Naive B cell (primary cell): ENCODE measurements around the gene USH1G. TPM values are rescaled to one million over a fixed set of nuclear protein-coding genes. Genes with fewer than 3 reads are reported as not detected.

Source experiments
- ATAC-seq, 2 donors: fragments of 150-1000 bp; cut with Tn5 transposase; 2 replicates each; pipeline ENCODE4 v1.10.0; 2021; ENCODE audit warnings: low read depth in 2 of 2, mild to moderate bottlenecking in 2 of 2, moderate library complexity in 2 of 2
- DNase-seq: peaks from one replicate; pipeline ENCODE4 v3.0.0; 2022
- H3K27ac Mint-ChIP-seq, 6 donors: one replicate each; pipeline ENCODE4 v1.8.0; 2020 to 2022; ENCODE audit warnings: mild to moderate bottlenecking in 6 of 6, mixed read lengths in 6 of 6, moderate library complexity in 5 of 6, inconsistent platforms in 2 of 6
- H3K27me3 Mint-ChIP-seq, 3 donors: one replicate each; pipeline ENCODE4 v1.8.0; 2021 to 2022; ENCODE audit warnings: mixed read lengths in 3 of 3, mild to moderate bottlenecking in 1 of 3
- H3K36me3 Mint-ChIP-seq, 2 donors: one replicate each; pipeline ENCODE4 v1.8.0; 2020 to 2022; ENCODE audit warnings: mixed read lengths in 2 of 2, inconsistent platforms in 1 of 2, mild to moderate bottlenecking in 1 of 2
- H3K4me1 Mint-ChIP-seq, 3 donors: one replicate each; pipeline ENCODE4 v1.8.0; 2020 to 2022; ENCODE audit warnings: mixed read lengths in 3 of 3, inconsistent platforms in 1 of 3, mild to moderate bottlenecking in 1 of 3, moderate library complexity in 1 of 3
- H3K4me3 Mint-ChIP-seq, 8 donors: one replicate each; pipeline ENCODE4 v1.8.0; 2020 to 2022; ENCODE audit warnings: mild to moderate bottlenecking in 8 of 8, mixed read lengths in 8 of 8, moderate library complexity in 8 of 8, inconsistent platforms in 2 of 8
- H3K9me3 Mint-ChIP-seq, 7 donors: one replicate each; pipeline ENCODE4 v1.8.0; 2020 to 2022; ENCODE audit warnings: mixed read lengths in 7 of 7, mild to moderate bottlenecking in 5 of 7, inconsistent platforms in 2 of 7, moderate library complexity in 1 of 7
- polyA plus RNA-seq, 6 donors: library from polyadenylated mRNA; unstranded; fragments of 300-500 nt; fragmentation: Illumina TruSeq; gene quantifications; one replicate each; pipeline ENCODE4 v1.2.3, GENCODE V29; 2021; ENCODE audit warnings: low read depth in 6 of 6

USH1G gene
- polyA plus RNA-seq, 6 donors from 2014 or later: not detected

DNA sequence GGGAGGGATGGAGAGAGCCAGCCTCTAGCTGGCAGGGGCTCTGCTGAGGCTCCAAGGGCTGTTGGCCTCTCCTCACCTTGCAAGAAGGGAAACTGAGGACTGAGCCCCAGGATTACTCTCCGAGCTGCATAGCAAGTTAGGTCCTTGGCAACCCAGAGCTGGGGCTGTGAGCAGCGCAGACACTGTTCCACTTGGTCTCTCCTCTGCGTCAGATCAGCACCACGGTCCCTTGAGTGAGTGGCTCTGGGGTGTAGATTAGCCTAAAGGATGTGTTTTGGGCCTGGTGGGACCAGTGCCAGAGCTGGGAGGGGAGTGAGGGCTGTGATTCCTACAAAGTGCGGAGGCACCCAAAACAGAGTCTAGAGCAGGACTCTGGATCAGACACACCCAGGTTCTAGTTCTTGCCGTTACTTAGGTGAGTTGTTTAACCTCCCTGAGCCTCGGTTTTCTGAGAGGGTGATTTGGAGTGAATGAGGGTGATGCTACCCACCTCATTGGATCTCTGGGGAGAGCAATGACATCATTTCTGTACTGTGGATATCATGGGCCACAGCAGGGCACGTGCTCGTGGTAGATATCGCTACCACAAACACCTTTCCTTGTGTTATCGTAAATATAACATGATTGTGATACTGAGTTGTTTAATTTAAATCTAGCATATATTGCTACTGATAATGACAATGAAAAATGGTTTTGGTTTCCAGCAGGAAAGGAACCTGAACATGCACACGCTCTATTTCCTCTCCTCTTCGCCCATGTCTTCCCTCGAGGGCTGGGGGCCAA is 21.5 kb downstream of the USH1G start:
- DNase-seq (no peak), ATAC-seq (no peak)
- no peaks in the 10 kb centered on the region for H3K4me1 Mint-ChIP-seq
- H3K27ac Mint-ChIP-seq: no peak overlapping the region
- H3K36me3 Mint-ChIP-seq: no peaks in the 10 kb centered on the region
- no peaks in the 10 kb centered on the region for H3K9me3 Mint-ChIP-seq
- peaks cover 28 to 73% (median 57%) of the 10 kb centered on the region in 3 donors for H3K27me3 Mint-ChIP-seq
- H3K4me3 Mint-ChIP-seq: no peak overlapping the region

DNA sequence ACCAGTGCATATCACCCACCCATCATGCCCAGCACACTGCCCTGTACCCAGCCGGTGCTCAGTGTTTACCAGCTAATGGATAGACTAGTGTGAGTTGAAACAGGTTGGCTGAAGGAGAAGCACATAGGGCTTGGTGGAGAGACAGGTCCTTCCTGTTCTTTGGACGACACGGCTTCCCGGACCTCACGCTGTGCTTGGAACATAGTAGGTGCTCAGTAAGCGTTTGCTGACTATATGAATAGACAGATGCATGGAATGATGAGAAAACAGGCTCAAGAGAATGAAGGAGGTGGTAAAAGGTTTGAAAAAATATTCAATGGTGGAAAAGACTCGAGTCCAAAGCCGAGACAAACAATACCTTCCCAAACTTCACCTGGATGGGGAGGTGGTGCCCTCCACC is 22.8 kb downstream of the USH1G start:
- DNase-seq: no peak
- no peak for ATAC-seq
- Mint-ChIP-seq H3K36me3 (no peaks in the 10 kb centered on the region), H3K27me3 (peaks cover 35 to 81% (median 64%) of the 10 kb centered on the region in 3 donors), H3K4me1 (no peaks in the 10 kb centered on the region), H3K27ac (no peak overlapping the region), H3K9me3 (no peaks in the 10 kb centered on the region), H3K4me3 (no peak overlapping the region)

DNA sequence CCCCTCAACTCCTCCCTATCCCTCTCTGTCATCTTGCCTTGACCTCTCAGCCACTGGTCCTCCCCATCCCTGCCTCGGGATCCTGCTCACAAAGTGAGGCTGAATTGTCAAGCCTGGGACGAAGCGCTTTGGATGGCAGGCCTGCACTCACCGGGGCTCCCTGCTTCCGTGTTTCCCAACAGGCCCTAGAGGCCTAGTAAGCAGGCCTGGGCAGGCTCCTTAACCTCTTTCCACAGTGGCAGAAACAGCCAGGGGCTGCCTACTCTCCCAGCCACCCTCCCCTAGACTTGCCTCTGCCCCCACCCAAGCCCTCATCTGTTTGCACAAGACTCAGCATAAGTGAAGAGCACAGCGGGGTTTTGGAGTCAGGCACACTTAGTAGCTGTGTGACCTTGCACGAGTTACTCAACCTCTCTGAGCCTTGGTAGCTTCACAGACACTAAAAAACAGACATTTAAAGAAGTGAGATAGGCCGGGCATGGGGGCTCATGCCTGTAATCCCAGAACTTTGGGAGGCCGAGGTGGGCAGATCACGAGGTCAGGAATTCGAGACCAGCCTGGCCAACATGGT is 24.6 kb downstream of the USH1G start:
- no peak overlapping the region for H3K4me3 Mint-ChIP-seq
- peaks cover 3 to 8% (median 8%) of the 10 kb centered on the region in 3 donors for H3K4me1 Mint-ChIP-seq
- peaks cover 0 to 10% of the 10 kb centered on the region in 2 donors for H3K36me3 Mint-ChIP-seq
- H3K27me3 Mint-ChIP-seq: peaks cover 45 to 83% (median 75%) of the 10 kb centered on the region in 3 donors
- H3K9me3 Mint-ChIP-seq: no peaks in the 10 kb centered on the region
- H3K27ac Mint-ChIP-seq: peak overlapping the region in 2 of 6 donors; percentile 33 to 70
- ATAC-seq (no peak), DNase-seq (no peak)

DNA sequence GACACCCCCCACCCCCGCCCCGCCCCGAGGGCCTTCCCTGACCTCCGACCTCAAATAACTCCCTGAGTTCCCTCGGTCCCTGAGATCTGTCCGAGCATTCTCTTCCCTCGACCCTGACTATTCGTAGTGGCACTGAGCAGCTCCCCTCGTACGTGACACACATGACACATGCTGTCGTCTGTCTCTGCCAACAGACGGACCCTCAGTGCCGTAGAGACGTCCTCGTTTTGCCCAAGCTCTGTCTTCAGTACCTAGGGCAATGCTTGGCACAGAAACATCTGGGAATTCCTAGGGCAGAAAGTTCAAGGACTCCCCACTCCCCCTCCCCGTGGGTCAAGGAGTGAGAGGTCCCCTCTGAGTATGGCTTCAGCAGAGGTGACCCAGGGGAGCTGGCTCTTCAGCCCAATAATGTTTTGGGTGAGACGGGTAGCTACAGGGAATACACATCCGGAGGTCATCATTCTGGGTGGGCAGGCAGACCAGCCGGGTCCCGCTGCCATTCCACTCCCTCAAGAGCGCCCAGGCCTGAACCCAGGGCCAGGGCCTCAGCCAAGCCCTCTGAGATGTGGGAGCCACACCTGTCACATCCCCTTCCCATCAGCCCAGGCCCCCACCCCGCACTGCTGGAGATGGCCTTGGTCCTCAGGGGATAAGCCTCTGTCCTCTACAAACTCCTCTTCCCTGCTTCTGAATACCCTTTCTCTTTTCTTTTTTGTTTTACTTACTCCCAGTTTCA is 29.0 kb downstream of the USH1G start:
- H3K4me1 Mint-ChIP-seq: peaks cover 8 to 18% (median 8%) of the 10 kb centered on the region in 3 donors
- H3K9me3 Mint-ChIP-seq: no peaks in the 10 kb centered on the region
- ATAC-seq: no peak
- no peak for DNase-seq
- H3K27ac Mint-ChIP-seq: peak overlapping the region in 1 of 6 donors; percentile 19
- peaks cover 0 to 10% of the 10 kb centered on the region in 2 donors for H3K36me3 Mint-ChIP-seq
- peak overlapping the region in 7 of 8 donors; percentile 50 to 79 (median 72) for H3K4me3 Mint-ChIP-seq
- H3K27me3 Mint-ChIP-seq: peaks cover 48 to 79% (median 56%) of the 10 kb centered on the region in 3 donors

DNA sequence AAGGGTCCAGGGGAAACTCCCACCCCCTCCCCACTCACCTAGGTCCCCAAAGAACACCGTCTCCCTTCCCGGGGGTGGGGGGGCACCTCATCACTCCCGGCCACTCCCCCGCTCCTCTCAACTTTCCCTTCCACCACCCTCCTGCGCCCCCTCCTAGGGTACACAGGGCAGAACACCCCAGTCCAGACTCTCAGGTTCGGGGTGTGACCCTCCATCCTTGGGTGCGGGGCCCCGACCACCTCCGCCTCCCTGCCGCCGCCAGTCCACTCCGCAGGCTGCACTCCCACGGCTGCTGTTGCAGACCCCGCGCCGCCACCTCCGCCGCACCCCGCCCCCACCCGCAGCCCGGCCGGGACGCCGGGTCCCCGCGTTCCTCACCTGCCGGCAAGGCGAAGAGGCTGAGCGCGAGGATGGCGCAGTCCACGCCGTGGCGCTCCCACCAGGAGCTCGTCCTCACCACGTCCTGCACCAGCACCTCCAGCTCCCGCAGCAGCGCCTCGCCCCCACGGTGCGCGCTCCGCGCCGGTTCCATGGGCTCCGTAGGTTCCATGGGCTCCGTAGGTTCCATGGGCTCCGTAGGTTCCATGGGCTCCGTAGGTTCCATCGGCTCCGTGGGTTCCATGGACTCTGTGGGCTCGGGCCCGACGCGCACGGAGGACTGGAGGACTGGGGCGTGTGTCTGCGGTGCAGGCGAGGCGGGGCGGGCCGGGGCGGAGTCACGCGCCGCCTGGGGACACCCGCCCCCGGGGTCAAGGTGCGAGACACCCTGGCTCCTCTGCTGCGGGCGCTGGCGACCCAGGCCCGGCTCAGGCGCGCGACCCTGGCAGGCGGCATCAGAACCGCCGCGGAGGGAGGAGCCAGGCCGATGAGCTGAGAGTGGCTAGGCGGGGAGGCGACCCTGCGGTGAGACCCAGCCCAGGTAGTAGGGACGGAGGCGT is 29.8 kb downstream of the USH1G start, which contains the start of gene FADS6:
Gene FADS6 (minus strand): TSS at position 660 of the 938 bp plus-strand sequence. CDS start 38 bp downstream, at position 622.
- DNase-seq (no peak), ATAC-seq (peak in 1 of 2 donors; percentile 30)
- peaks cover 8 to 18% (median 8%) of the 10 kb centered on the region in 3 donors for H3K4me1 Mint-ChIP-seq
- no peaks in the 10 kb centered on the region for H3K9me3 Mint-ChIP-seq
- peak within 1 kb of the TSS in 2 of 6 donors; percentile 15 to 19 for H3K27ac Mint-ChIP-seq
- H3K27me3 Mint-ChIP-seq: peaks cover 47 to 81% (median 58%) of the 10 kb centered on the region in 3 donors
- peaks cover 0 to 10% of the 10 kb centered on the region in 2 donors for H3K36me3 Mint-ChIP-seq
- peak within 1 kb of the TSS in 7 of 8 donors; percentile 50 to 79 (median 72) for H3K4me3 Mint-ChIP-seq

DNA sequence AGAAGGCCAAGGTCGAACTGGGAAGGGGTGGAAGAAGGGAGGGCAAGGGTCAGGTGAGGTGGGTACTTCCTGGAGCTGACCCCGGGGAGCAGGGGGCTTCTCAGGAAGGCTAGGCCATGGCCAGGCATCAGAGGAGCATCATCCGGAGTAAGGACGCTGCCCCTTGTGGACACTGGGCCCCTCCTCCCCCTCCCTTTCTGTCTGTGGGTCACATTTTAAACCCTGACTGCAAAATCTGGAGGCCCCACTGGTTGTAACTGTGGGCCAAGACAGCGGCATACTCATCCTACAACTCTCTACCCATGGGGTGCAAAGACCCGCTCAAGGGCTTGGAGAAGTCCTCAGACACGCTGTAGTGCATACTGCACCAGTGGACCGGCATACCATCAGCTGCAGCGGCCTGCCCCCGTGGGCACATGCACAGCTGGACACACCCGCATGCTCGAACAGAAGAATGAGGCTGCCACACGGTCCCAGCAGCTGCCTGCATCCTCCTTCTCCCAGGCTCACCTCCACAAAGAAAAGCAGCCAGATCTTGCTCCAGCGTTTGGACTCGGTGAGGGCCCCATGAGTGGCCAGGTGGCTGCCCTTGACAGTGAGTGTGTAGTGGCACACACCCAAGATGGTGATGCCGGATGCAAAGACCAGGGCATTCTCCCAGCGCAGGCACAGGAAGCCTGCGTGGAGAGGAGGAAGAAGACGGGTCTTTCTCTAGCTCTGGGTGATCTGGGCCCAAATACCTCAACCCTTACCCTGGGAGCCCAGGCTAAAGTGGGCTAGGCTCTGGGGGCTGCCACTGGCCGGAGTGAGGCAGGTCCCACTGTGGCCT is 30.8 kb downstream of the USH1G start:
- Mint-ChIP-seq H3K36me3 (peaks cover 0 to 10% of the 10 kb centered on the region in 2 donors), H3K27me3 (peaks cover 49 to 81% (median 53%) of the 10 kb centered on the region in 3 donors)
- ATAC-seq: no peak

DNA sequence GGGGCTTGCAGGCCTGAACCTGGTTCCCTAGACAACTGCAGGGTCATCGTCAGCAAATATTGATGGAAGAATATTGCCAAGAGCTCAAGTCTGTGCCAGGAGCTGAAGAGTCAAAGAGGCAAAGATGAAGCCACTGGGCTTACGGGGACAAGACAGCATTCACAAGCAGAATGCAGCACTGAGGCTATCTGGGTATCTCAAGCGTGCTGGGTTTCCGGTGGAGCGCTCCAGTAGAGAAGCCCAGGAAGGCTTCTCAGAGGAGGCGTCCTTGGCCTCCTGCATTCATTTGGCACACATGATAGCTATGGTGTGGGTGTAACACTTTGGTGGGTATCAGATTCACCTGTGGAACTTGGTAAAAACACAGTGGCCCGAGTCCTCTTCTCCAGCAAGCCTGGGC is 32.5 kb downstream of the USH1G start:
- no peak for ATAC-seq
- H3K27ac Mint-ChIP-seq: no peak overlapping the region
- peaks cover 0 to 10% of the 10 kb centered on the region in 2 donors for H3K36me3 Mint-ChIP-seq
- no peak for DNase-seq
- H3K27me3 Mint-ChIP-seq: peaks cover 46 to 78% (median 52%) of the 10 kb centered on the region in 3 donors
- H3K4me1 Mint-ChIP-seq: peaks cover 8 to 18% (median 8%) of the 10 kb centered on the region in 3 donors
- H3K4me3 Mint-ChIP-seq: no peak overlapping the region
- peaks cover 0 to 2% (median 0%) of the 10 kb centered on the region in 7 donors for H3K9me3 Mint-ChIP-seq

More for the DNA sequence above, 30.8 kb downstream of the USH1G start:
- Mint-ChIP-seq H3K9me3 (no peaks in the 10 kb centered on the region), H3K27ac (peak overlapping the region in 1 of 6 donors; percentile 31), H3K4me3 (peak overlapping the region in 3 of 8 donors; percentile 15 to 55 (median 32)), H3K4me1 (peaks cover 8 to 18% (median 8%) of the 10 kb centered on the region in 3 donors)
- no peak for DNase-seq

DNA sequence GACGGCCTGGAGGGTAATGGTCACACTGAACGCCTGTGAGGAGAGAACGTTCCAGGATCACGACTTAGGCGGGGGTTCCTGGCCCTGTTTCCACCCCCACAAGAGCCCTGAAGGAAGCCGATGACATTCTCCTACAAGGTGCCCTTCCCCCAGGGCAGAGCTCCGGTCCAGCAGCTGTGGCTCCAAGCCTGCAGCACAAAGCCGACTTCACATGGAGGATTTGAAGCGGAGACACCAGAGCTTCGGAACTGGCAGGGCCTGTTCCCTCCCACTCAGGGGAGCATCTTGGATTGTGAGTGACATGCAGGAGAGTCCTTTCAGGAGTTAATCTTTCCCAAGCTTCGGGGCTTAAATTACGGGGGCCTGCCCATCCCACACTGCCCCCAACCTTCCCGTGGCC is 34.6 kb downstream of the USH1G start:
- Mint-ChIP-seq H3K9me3 (peaks cover 0 to 5% (median 0%) of the 10 kb centered on the region in 7 donors), H3K4me3 (peak overlapping the region in 1 of 8 donors; percentile 52), H3K27me3 (peaks cover 41 to 75% (median 52%) of the 10 kb centered on the region in 3 donors), H3K36me3 (peaks cover 0 to 4% of the 10 kb centered on the region in 2 donors), H3K4me1 (peaks cover 0 to 10% (median 5%) of the 10 kb centered on the region in 3 donors), H3K27ac (no peak overlapping the region)
- ATAC-seq: no peak
- DNase-seq: no peak

DNA sequence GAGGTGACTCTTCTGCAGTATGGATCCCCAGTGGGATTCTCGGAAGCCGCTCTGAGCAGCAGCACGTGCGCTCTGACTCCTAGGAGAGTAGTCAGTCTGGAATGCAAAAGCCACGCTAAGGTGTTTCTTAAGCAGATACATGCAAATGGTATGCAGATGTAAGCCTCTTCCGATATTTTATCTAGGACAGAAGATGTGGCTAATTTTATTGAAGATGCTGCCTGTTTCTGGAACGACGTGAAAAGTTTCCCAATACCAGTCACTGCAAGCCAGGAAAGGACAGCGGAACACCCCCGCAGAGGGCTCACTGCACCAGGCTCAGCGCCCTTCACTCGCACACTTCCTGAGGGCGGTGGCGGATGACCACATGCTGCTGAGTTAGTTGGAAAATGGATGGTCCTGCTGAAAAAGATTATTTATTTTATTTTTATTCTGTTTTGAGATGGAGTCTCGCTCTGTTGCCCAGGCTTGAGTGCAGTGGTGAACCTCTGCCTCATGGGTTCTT is 39.8 kb downstream of the USH1G start:
- Mint-ChIP-seq H3K27ac (no peak overlapping the region), H3K4me3 (no peak overlapping the region), H3K4me1 (no peaks in the 10 kb centered on the region), H3K36me3 (peaks cover 0 to 4% of the 10 kb centered on the region in 2 donors), H3K27me3 (peaks cover 23 to 76% (median 43%) of the 10 kb centered on the region in 3 donors), H3K9me3 (peaks cover 0 to 5% (median 0%) of the 10 kb centered on the region in 7 donors)
- no peak for ATAC-seq
- DNase-seq: no peak

DNA sequence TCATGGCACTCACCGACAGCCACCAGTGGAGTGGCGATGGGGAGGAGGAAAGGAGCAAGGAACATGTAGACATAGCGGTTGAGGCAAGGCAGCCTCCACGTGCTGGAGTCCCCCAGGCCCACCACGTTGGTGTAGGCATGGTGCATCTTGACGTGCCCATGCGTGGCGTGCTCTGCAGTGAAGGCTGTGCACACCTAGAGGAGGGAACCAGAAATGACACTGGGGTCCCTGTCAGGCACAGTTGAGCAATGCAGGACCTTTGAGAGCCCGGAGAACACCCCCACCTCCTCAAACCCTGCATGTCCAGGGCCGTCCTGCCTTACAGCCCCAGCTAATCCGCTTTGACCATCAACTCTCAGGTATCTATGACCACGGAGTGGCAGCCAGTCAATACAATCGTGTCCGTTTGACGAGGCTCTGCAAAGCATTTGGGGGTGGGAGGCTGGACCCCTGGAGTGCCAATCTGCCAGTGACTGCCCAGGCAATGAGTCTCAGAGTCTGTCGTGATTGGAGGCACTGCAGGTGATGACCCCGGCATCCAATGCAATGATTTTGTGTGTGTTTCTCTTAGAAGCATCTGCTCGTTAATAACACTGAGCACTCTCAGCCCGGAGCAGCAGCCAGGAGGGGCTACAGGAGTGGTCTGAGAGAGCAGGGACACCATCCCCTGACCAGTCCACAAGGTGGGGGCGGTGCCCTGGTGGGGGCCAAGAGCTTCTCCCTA is 40.4 kb downstream of the USH1G start:
- ATAC-seq: no peak
- Mint-ChIP-seq H3K27ac (no peak overlapping the region), H3K27me3 (peaks cover 23 to 76% (median 46%) of the 10 kb centered on the region in 3 donors), H3K36me3 (peaks cover 0 to 4% of the 10 kb centered on the region in 2 donors), H3K4me3 (no peak overlapping the region), H3K4me1 (no peaks in the 10 kb centered on the region), H3K9me3 (peaks cover 0 to 5% (median 0%) of the 10 kb centered on the region in 7 donors)
- no peak for DNase-seq

DNA sequence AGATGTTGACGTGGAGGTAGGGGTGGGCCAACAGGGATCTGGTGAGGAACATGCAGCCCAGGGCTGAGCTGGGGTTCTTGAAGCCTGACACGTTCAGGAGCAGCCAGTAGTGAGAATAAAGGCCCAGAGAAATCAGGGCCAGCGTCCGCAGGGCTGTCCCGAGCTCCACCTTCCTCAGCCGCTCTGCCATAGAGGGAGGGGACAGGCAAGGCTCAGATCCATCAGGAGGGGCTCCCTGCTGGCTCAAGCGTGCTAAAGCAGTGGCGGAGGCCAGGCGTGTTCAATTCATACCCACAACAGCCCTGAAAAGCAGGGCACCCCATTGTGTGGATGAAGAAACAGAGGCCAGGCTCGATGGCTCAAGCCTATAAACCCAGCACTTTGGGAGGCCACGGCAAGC is 42.0 kb downstream of the USH1G start:
- ATAC-seq (no peak), DNase-seq (no peak)
- Mint-ChIP-seq H3K4me3 (no peak overlapping the region), H3K27me3 (peaks cover 18 to 63% (median 37%) of the 10 kb centered on the region in 3 donors), H3K27ac (peak overlapping the region in 1 of 6 donors; percentile 44), H3K4me1 (no peaks in the 10 kb centered on the region), H3K36me3 (peaks cover 0 to 4% of the 10 kb centered on the region in 2 donors), H3K9me3 (peaks cover 0 to 2% (median 0%) of the 10 kb centered on the region in 7 donors)
